Measurements from ENCODE around the gene GLI3.
A peak's percentile ranks its signal among the peaks of the same experiment; 100 is the strongest.

The GLI3 gene

DNA sequence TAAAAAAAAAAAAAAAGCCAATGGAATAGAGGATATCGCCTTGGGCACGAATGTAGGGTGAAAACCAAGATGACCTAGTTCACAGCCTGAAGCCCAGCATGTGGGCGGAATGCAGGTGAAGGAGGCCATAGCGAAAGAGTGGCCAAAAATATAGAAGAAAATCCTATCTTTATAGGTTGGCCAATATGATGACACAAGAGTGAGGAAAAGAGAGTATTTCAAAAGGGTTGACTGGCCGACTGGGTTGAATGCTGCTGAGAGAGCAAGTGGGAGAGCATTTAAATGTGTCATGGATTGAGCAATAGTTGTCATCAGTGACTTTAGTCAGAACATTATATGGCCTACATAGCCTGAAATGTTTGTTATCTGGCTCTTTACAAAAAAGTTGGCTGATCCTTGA is 17.2 kb upstream of the GLI3 start:
- no peak overlapping the region for H3K9ac ChIP-seq
- TF ChIP-seq Cebpa-rat (IDR thresholded peaks at IDR 0.05), result no peak
- no peaks in the 10 kb centered on the region for H3K36me3 ChIP-seq
- no peaks in the 10 kb centered on the region for H4K20me1 ChIP-seq
- H3K27ac ChIP-seq, result no peak overlapping the region
- no peaks in the 10 kb centered on the region for H3K27me3 ChIP-seq
- H3K4me3 ChIP-seq, result no peak overlapping the region
- H3K9me3 ChIP-seq, result peaks cover 11% of the 10 kb centered on the region
- no peaks in the 10 kb centered on the region for H3K4me1 ChIP-seq
- no peak overlapping the region for H3K4me2 ChIP-seq

DNA sequence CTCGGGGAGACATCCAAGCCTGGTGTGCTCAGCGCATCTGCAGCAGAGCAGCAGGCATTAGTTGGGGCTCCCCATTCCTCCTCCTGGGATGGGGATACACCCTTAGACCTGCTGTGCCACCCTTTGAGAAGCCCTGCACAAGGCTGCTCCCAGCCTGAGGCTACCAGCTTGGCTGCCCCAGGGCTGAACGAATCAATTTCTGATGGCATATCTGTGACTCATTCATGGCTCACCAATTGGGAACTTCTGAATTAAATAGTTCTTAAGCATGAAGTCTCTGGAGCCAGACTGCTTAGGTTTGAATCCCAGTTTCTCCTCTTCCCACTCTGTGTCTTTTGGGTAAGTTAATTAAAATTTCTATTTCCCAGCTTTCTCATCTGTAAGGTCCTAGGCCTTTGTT is 16.3 kb upstream of the GLI3 start:
- no peaks in the 10 kb centered on the region for H3K36me3 ChIP-seq
- H3K4me1 ChIP-seq, result no peaks in the 10 kb centered on the region
- no peak for TF ChIP-seq Cebpa-rat (IDR thresholded peaks at IDR 0.05)
- H3K4me3 ChIP-seq, result no peak overlapping the region
- no peak overlapping the region for H3K4me2 ChIP-seq
- H3K9me3 ChIP-seq, result peaks cover 11% of the 10 kb centered on the region
- no peak overlapping the region for H3K9ac ChIP-seq
- H3K27me3 ChIP-seq, result no peaks in the 10 kb centered on the region
- no peaks in the 10 kb centered on the region for H4K20me1 ChIP-seq
- no peak overlapping the region for H3K27ac ChIP-seq

DNA sequence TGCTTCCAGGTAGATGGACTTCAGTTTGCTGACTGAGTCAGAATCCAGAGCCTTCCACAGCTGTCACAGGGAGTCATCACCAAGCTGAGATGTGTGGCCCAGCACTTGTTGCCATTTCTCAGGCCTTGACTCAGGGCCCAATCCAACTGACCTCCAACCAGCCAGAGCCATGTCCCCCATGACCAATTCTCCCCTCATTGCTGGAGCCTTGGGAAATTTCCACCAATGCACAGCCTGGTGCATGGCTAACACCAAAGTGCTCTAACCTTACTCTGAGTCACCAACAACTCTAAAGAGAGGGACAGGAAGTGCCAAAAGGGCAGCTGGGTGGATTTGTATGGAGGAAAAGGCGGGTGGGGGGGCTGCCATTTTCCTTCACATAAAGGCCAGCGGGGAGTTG is 13.4 kb upstream of the GLI3 start:
- Histone ChIP-seq H3K27me3 (no peaks in the 10 kb centered on the region), H3K9me3 (peaks cover 11% of the 10 kb centered on the region), H4K20me1 (no peaks in the 10 kb centered on the region), H3K4me1 (no peaks in the 10 kb centered on the region), H3K36me3 (no peaks in the 10 kb centered on the region), H3K9ac (no peak overlapping the region), H3K27ac (no peak overlapping the region), H3K4me2 (no peak overlapping the region), H3K4me3 (no peak overlapping the region)
- TF ChIP-seq Cebpa-rat (IDR thresholded peaks at IDR 0.05), result no peak

- no peaks in the 10 kb centered on the region for H3K36me3 ChIP-seq
- peaks cover 11% of the 10 kb centered on the region for H3K9me3 ChIP-seq
- H3K4me3 ChIP-seq, result no peak overlapping the region
- no peaks in the 10 kb centered on the region for H3K4me1 ChIP-seq
- no peak for TF ChIP-seq Cebpa-rat (IDR thresholded peaks at IDR 0.05)
- H3K4me2 ChIP-seq, result no peak overlapping the region
- no peak overlapping the region for H3K27ac ChIP-seq
- H3K27me3 ChIP-seq, result no peaks in the 10 kb centered on the region
- no peaks in the 10 kb centered on the region for H4K20me1 ChIP-seq
- no peak overlapping the region for H3K9ac ChIP-seq
These were observed 11.6 kb upstream of the GLI3 start for GRCh38 chr7:42248579-42248978.

DNA sequence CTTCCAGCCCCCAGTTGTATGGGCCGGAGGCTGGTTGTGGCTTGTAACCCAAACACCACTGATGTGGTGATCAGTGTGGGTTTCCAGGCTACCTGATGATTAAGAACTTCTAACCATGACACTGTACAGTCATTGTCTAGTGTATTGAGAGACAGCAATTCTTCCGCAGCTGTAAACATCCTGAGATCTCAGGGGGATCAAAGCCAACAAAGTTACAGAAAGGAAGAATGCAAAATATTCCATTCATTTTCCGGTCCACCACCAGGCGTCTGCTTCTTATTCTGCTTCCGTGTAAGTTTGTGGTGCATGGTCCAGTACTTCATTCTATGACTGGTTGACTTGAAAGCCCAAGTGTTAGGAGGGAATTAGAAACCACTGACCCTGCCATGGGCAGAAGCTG is 10.3 kb upstream of the GLI3 start:
- H3K9me3 ChIP-seq, result peaks cover 11% of the 10 kb centered on the region
- no peak overlapping the region for H3K4me2 ChIP-seq
- no peak overlapping the region for H3K4me3 ChIP-seq
- H3K36me3 ChIP-seq, result no peaks in the 10 kb centered on the region
- no peaks in the 10 kb centered on the region for H4K20me1 ChIP-seq
- no peaks in the 10 kb centered on the region for H3K4me1 ChIP-seq
- TF ChIP-seq Cebpa-rat (IDR thresholded peaks at IDR 0.05), result no peak
- H3K27me3 ChIP-seq, result no peaks in the 10 kb centered on the region
- H3K27ac ChIP-seq, result no peak overlapping the region
- H3K9ac ChIP-seq, result no peak overlapping the region

DNA sequence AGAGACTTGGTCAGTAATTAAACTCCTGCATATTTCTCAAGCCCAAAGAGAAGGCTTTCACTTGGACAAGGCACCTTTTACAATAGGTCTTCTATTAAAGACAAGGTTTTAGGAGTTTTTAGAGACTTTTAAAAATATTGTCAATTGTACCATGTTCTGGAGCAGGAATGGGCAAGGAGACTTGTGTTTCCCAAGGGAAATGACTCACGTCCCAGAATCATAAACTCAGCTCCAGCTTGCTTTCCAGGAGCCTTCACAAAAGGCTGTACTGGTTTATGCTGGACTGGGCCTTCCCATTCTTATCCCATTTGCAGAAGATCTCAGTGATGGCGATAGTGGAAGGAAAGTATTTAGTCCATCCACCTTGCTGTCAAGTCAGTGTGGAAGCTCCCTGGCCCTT is 7.8 kb upstream of the GLI3 start:
- Histone ChIP-seq H3K9ac (no peak overlapping the region), H3K27me3 (no peaks in the 10 kb centered on the region), H3K4me2 (no peak overlapping the region), H3K9me3 (no peaks in the 10 kb centered on the region), H3K4me3 (no peak overlapping the region), H3K4me1 (no peaks in the 10 kb centered on the region), H3K36me3 (no peaks in the 10 kb centered on the region), H4K20me1 (no peaks in the 10 kb centered on the region), H3K27ac (no peak overlapping the region)
- TF ChIP-seq Cebpa-rat (IDR thresholded peaks at IDR 0.05), result no peak

DNA sequence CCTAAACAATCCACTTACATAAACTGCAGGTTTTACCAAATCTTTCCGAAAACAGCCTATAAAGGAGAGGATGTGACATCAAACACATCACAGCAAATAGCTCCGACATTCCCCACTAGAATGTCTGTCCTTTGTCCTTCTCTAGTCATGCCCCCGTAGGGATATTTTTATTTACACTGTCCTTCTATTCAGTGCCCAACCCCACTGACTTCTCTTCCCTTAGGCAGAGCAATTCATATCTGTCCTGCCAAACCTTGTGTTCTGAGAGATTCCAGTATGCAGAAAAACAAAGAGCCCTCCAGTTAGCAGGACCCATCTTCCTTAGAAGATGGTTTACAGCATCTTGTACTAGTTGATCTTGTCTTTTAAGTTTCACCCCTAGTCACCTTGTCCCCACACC is 5.4 kb upstream of the GLI3 start:
- H3K36me3 ChIP-seq, result no peaks in the 10 kb centered on the region
- no peak overlapping the region for H3K4me3 ChIP-seq
- H3K27ac ChIP-seq, result no peak overlapping the region
- no peak overlapping the region for H3K9ac ChIP-seq
- no peaks in the 10 kb centered on the region for H4K20me1 ChIP-seq
- H3K4me2 ChIP-seq, result no peak overlapping the region
- H3K27me3 ChIP-seq, result no peaks in the 10 kb centered on the region
- TF ChIP-seq Cebpa-rat (IDR thresholded peaks at IDR 0.05), result no peak
- H3K4me1 ChIP-seq, result peaks cover 7% of the 10 kb centered on the region
- no peaks in the 10 kb centered on the region for H3K9me3 ChIP-seq

DNA sequence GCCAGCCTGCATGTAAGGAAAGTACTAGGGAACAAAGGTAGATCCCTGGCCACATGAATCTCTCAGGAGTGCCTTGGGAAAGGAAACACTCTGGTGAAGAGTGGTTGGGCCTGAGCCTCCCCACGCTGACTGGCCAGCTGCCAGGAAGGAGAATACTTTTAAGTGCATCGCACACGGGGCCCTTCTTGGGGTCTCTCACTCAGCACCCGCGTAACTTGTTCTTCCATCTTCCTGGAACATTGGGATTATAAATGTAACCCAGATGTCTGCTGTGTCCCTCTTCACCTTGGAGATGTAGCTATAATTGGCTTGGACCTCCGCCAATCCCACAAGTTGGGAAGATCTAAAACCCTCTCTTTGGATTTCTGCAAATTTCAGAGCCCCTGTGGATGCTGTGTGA is 4.4 kb upstream of the GLI3 start:
- H3K4me3 ChIP-seq, result no peak overlapping the region
- no peak overlapping the region for H3K27ac ChIP-seq
- no peaks in the 10 kb centered on the region for H3K27me3 ChIP-seq
- H3K4me1 ChIP-seq, result peaks cover 7% of the 10 kb centered on the region
- TF ChIP-seq Cebpa-rat (IDR thresholded peaks at IDR 0.05), result no peak
- H3K9ac ChIP-seq, result no peak overlapping the region
- no peaks in the 10 kb centered on the region for H3K9me3 ChIP-seq
- no peak overlapping the region for H3K4me2 ChIP-seq
- H3K36me3 ChIP-seq, result no peaks in the 10 kb centered on the region
- H4K20me1 ChIP-seq, result no peaks in the 10 kb centered on the region

DNA sequence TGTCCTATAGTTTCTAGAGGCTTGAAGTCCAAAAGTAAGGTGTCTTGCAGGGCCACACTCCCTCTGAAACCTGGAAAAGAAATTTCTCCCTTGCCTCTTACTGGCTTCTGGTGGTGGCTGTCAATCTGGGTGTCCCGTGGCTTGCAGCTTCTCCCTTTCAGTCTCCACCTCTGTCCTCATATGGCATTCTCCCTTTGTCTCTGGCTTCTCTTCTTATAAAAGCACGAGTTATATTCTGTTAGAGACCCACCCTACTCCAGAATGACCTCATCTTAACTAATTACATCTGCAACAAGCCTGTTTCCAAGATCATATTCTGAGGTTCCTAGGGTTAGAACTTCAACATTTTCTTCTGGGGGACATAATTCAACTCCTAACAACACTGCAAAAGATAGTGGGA is 3.4 kb upstream of the GLI3 start:
- Histone ChIP-seq H3K4me2 (no peak overlapping the region), H3K36me3 (no peaks in the 10 kb centered on the region), H4K20me1 (peaks cover 5% of the 10 kb centered on the region), H3K27ac (no peak overlapping the region), H3K4me3 (no peak overlapping the region), H3K9me3 (no peaks in the 10 kb centered on the region), H3K4me1 (peaks cover 13% of the 10 kb centered on the region), H3K9ac (no peak overlapping the region), H3K27me3 (no peaks in the 10 kb centered on the region)
- no peak for TF ChIP-seq Cebpa-rat (IDR thresholded peaks at IDR 0.05)

DNA sequence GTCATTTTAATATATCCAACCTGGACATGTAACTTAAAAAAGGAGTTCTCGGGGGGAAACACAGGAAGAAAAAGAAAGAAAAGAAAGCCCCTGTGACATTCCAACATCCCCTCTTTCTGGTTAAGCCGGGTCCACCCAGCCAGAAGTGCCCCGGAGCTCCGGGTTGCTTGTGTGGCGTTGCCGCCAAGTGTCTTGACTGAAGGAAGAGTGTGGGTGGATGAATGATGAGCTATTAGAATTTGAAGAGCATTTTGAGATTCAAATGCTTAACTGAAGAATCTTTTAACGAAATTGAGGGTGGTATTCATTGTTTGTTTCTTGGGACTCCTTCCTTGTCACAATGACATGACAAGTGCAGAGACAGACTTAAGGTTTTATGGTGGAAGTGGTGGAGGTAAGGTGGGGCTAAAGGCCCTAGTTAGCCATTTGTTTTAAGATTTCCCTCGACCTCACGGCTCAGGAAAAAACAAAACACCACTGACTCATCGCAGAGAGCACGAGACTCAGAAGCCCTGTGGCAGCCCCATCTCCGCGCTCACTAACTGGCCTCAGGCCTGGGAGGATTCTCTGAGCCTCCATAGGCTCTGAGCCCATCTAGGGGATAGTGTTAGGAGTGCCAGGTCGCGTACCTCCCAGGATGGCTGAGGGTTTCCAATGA is 1.8 kb upstream of the GLI3 start:
- Histone ChIP-seq H4K20me1 (peaks cover 18% of the 10 kb centered on the region), H3K4me2 (peak overlapping the region; percentile 75), H3K36me3 (no peaks in the 10 kb centered on the region), H3K27ac (peak overlapping the region; percentile 51; the same call in 1 of the 2 replicates), H3K4me1 (peaks cover 20% of the 10 kb centered on the region), H3K4me3 (no peak overlapping the region), H3K9me3 (no peaks in the 10 kb centered on the region), H3K27me3 (no peaks in the 10 kb centered on the region), H3K9ac (no peak overlapping the region)
- TF ChIP-seq Cebpa-rat (IDR thresholded peaks at IDR 0.05), result no peak
